Tongue (tissue), 2 donors: ENCODE results near the gene RNF20. TPM values are rescaled to one million over a fixed set of nuclear protein-coding genes. Genes with fewer than 3 reads are reported as not detected.
"Not testable (repeated sequence)": the region's sequence is repeated elsewhere in the genome, so short reads cannot be mapped to it uniquely, and the experiment has no call there.

Source experiments
- DNase-seq: peaks from one replicate; pipeline ENCODE4 v3.0.0-alpha.2; 2015
- total RNA-seq: library from RNA; depleted of rRNA; stranded (reverse); fragments of >200 nt; gene quantifications from one replicate; pipeline ENCODE4 v1.2.3, GENCODE V29; 2014

Gene RNF20, protein sequence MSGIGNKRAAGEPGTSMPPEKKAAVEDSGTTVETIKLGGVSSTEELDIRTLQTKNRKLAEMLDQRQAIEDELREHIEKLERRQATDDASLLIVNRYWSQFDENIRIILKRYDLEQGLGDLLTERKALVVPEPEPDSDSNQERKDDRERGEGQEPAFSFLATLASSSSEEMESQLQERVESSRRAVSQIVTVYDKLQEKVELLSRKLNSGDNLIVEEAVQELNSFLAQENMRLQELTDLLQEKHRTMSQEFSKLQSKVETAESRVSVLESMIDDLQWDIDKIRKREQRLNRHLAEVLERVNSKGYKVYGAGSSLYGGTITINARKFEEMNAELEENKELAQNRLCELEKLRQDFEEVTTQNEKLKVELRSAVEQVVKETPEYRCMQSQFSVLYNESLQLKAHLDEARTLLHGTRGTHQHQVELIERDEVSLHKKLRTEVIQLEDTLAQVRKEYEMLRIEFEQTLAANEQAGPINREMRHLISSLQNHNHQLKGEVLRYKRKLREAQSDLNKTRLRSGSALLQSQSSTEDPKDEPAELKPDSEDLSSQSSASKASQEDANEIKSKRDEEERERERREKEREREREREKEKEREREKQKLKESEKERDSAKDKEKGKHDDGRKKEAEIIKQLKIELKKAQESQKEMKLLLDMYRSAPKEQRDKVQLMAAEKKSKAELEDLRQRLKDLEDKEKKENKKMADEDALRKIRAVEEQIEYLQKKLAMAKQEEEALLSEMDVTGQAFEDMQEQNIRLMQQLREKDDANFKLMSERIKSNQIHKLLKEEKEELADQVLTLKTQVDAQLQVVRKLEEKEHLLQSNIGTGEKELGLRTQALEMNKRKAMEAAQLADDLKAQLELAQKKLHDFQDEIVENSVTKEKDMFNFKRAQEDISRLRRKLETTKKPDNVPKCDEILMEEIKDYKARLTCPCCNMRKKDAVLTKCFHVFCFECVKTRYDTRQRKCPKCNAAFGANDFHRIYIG
- 35.1 TPM for total RNA-seq

DNA sequence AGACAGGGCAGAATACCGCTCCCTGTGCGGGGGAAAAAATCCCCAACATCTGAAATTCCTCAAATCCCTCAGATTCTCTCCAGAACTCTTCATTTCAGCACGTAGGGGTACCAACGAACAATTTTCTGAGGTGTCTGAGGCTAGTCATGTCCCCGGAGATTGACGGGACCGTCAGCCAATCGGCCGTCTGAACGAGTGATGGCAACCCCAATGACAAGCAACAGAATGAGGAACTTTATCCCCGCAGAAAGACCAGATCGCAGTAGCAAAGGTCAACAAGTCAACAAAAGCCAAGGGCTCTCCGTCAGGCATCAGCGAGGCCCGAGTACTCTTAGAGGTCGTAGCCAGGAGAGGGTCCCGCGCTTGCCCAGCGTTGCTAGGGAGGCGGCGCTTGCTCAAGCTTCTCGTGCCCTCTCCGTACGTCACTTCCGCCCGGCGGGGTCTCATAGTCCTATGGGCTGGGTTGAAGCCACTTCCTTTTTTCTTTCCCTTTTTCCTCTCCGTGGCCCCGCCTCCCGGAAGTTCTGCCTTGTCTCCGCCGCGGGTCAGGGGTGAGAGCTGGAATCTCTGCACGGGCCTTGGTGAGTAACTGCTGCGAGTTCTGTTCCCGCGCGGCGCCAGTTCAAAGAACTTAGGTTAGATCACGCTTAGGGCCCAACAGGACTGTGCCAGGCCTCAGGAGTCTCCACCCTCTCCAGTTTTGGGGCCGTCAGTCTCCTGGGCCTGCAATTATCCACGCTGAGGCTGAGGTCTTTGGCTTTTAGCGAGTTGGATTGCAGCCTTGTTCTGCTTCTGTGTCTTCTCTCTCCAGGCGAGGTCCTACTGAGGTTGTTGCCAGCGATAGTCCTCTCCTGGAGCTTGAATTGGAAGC is at the start of gene RNF20:
Gene RNF20, plus strand, starts transcription at position 520 of the 871 bp plus-strand sequence. CDS start 1,571 bp downstream, outside the sequence.
- peak; percentile 100 for DNase-seq

DNA sequence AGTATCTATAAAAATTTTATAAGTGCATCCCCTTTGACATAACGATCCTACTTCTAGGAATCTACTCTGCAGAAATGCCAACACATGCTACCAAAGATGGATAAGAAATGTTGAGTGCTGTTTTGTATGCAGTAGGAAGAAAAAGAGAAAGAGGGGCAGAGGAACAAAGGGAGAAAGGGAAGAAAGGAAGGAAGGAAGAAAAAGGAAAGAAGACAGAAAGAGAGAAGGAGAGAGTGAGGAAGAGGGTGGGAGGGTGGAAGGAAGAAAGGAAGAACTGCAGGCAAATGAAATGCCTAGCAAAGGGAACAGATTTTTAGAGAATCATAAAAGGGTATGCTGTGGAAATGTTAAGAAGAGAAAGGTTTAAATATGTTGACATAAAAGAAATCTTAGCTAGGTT is 49.6 kb upstream of the RNF20 start:
- DNase-seq: no peak

DNA sequence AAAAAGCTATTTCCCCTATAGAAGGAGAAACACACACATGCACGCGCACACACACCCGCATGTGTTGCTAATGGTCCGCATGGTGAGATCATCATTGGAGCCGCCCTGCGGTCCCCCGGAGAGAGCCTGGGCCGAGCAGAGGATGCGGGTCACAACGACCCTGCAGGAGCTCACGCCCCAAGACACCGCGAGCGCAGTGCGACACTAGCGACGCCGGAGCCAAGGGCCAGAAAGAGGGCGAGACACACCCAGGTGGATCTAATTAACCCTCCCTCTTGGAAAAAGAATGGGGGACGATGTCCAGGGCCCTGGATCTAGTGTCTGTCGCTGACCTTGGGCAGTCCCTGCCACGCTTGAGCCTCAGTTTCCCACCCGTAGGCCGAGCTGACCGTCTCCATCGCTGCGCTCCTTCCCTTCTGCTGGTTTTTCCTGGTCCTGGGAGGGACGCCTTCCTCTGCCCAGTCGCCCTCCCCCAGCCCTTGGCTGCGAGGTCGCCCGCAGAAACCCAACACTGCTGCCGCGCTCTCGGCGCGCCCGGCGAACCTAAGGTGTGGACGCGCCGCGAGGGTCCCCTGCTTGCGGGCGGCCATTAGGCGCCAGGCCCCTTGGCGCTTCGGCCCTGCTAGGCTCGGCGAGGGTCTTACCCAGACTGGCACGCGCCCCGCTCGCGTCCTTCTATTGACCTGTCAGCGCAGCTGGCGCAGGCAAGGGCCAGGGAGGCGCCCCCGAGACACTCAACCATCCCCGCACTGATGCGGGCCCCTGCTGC is 47.5 kb upstream of the RNF20 start:
- DNase-seq: peak; percentile 58

DNA sequence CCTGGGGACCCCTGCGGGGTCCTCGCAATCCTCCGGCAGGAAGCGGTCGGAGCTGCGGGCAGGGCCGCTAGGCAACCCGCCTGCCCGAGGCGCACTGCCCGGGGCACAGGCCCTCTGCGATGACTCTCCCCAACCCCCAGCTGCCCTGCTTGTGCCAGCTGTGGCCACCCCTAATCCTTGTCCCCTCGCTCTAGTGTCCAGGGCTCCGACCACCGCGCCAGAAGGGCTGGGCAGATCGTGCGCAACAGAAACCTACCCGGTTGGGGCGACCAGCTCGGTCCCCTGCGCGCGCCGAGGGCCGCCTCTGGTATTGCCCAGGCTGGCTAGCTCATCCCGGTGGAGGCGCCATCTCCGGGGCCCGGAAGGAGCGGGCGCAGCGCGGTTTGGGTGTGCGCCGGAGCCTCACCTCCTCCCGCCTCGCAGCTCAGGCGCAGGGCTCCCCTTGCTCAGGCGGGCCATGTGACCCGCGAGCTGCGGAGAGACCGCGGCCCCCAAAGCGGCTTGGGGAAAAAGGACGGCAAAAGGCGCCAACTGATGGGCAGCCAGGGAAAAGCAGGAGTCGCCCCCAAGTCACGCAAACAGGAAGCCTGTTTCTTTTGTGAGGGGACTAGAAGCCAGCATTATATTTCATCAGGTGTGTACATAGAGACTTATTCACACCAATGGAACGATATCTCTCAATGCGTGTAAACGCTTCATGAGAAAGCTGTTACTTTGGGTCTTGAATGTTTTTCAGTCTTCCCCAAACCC is 46.8 kb upstream of the RNF20 start:
- peak; percentile 82 for DNase-seq

DNA sequence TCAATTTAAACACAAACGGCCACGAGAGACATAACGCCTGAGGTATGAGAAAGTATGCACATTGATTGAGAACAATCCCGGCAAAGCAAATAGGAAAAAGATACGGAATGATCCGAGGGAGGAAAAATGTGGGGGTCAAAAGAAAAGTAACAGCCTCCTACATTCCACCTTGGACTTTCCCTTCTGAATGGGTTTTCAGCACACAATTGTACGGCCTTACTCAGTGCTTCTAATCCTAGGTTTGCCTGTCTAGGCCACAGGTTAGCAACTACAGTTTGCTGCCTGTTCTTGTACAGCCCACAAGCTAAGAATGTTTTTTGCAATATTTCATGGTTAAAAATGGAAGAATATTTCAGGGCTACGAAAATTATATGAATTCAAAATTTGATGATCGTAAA is 46.2 kb upstream of the RNF20 start:
- no peak for DNase-seq

DNA sequence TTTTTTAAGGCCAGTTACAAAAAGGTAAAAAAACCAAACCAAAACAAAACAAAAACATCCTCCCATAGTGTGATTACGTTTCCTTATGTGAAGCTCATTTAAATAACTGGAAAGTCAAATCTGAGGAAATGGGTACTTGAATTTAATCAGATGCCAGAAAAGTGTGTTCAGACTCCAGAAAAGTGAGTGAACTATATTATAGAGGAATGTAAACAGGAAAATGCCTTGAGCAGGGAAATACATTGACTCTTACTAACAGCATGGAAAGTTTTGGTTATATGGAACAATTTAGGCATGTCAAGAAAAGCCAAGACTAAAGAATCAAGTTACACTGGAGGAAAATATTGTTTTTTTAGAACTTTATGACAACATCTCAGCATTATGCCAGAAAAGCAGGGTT is 37.8 kb upstream of the RNF20 start:
- DNase-seq: peak; percentile 30

DNA sequence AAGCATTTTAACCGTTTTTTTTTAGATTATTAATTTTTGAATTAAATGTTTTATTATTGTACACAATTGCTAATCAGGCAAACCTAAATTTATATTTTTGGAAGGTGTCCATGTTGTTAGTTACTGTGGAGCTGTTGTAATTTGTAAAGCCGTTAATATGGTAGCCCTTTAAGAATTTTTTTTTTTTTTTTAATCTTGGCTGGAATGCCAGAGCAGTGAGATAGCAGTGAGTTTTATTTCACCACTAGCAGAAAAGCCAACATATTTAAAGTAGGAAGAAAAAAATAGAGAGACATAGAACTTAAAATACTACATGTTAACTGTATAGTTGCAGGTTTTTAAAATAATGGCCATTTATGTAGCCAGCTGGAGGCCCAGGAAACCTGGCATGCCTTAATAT is 35.3 kb upstream of the RNF20 start:
- DNase-seq: no peak

DNA sequence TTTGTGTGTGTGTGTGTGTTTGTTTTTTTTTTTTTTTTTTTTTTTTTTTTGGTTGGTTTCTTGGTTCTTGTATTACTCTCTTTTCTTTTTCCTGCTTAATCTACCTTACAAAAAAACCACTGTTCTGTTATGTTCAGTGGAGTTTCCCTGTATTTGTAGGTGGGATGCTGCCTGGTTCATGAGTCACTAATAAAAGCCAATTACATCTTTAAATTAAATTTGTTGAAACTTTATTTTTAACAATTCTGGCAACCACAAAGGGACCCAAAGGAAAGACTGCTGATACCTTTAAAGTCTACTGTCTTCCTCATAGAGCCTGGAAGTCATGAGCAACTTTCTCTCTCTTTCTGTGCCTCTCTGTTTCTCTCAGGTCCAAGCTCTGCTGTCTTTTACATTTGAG is 29.5 kb upstream of the RNF20 start:
- no peak for DNase-seq

DNA sequence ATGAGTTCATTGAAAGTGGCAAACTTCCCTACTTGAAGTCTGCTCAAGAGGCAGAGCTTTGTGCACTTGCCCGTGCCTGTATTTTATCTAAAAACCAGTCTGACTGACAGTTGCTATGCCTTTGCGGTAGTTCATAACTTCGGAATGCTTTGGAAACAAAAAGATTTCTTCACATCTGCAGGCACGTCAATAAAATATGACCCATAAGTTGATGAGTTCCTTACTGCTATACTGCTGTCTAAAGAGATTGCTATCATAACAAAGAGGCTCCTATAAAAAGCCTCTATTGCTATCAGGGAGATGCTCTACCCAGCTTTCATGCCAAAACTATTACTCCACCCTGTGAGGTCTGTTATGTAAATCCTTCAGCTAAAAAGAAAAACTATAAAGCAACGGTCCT is 25.4 kb upstream of the RNF20 start:
- DNase-seq: no peak

DNA sequence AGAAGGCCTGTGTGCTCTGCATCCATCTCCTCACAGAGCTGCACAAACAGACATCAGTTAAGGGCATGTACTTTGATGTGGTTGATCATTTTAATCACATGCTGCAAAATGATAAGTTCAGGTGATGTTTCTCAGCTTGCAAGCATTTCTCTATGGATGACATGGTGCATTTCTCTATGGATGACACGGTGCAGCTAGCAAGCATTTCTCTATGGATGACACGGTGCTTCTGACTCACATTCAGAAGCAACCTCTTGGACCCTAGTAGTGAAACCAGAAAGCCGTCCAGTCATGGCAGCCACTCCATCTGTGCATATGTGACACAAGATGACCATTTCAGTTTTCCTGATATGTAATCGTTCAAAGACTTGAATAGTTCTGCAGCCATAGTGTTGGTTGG is 24.1 kb upstream of the RNF20 start:
- no peak for DNase-seq

DNA sequence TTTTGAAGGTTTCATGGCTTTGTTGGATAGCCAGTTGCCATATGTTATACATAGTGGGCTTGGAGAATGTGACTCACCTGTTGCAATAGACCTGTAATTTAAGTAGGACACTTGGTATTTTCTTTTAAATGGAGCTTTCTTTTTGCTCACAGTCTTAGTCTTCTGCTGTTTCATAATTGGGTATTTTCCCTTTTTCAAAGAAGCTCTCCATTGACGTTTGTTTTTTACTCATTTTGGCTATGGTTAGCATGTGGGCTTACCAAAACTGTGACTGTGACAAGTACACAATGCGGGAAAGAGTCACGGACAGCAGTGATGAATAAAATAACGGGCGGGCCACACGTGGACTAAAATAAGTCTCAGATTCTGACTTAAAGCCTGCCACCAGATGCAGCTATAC is 23.2 kb upstream of the RNF20 start:
- no peak for DNase-seq

DNA sequence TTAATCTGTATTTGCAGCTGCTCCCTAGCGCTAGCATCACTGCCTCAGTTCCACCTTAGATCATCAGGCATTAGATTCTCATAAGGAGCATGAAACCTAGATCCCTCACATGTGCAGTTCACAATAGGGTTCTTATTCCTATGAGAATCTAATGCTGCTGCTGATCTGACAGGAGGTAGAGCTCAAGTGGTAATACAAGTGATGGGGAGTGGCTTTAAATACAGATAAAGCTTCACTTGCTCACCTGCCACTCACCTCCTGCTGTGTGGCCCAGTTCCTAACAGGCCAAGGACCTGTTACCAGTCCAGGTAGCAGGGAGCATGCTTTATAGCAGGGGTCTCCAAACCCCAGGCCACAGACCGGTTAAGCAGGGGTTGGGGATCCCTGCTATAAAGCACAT is 22.6 kb upstream of the RNF20 start:
- DNase-seq: no peak

DNA sequence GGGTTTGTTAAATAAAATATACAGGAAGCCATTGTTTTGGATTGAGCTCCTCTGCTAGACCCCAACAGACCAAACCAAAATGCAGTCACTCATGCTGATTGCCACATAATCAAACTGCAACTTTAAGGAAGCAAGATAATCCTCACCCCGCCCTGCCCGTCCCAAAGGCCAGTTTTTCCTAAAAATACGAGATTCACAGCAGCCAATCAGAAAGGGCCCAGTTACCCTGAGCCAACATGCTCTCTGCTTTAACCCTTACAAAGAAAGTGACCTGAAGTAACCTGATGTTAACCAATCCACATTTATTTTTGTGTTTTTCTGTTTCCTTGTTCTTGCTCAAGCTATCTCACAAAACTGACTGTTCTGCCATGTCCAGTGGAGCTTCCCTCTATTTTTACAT is 21.5 kb upstream of the RNF20 start:
- no peak for DNase-seq

DNA sequence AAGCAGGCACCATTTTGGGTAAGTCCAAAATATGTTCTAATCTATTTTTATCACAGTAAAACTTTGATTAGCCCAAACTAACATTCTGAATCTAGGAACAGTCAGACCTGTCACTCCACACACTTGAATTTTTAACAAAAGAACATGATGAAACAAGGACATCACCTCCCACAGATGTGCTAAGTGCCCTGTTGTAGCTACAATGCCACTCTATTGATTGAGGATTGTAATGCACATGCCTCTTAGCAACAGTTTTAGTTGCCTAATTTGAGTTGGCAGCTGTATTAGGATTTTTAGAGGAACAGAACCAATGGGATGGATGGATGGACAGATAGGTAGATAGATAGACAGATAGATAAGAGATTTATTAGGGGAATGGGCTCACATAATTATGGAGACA is 20.3 kb upstream of the RNF20 start:
- DNase-seq: no peak

DNA sequence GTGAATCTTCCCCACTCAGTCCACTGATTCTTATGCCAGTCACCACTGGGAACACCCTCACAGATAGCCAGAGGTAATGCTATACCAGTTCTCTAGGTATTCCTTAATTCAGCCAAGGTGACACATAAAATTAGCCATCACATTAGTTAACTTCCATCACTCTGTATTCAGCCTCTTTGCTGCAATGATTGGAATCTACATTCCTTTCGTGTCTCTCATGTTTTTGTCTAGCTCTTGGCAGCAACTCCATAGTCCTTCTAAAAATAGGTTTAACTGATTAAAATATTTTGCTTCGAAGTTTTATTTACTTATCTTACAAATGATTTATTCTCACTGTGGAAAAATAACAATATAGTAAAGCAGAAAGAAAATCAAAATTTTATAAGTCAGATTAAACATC is 19.6 kb upstream of the RNF20 start:
- no peak for DNase-seq

DNA sequence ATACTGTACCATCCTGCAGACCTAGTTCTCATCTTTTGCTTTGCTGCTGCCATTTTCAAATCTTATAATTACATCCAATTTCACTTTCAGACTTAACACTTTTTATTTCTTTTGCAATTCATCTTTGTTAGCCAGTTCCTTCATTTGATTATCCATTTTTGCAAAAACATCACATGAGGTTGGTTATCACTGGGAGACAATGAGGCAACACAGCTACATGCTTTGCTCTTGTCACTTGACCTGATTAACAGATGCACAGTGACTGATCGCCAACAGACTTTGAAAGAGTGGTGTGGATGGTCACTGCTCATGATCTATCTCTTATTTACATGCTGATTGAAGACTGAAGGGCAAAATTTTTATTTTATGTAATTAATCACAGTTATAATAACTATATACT is 17.0 kb upstream of the RNF20 start:
- DNase-seq: no peak

DNA sequence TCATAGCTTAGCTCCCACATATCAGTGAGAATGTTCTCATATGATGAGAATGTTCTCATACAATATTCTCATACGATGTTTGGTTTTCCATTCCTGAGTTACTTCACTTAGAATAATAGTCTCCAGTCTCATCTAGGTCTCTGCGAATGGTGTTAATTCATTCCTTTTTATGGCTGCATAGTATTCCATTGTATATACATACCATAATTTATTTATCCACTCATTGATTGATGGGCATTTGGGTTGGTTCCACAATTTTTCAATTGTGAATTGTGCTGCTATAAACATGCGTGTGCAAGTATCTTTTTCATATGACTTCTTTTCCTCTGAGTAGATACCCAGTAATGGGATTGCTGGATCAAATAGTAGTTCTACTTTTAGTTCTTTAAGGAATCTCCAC is 15.2 kb upstream of the RNF20 start:
- DNase-seq: not testable (repeated sequence)

DNA sequence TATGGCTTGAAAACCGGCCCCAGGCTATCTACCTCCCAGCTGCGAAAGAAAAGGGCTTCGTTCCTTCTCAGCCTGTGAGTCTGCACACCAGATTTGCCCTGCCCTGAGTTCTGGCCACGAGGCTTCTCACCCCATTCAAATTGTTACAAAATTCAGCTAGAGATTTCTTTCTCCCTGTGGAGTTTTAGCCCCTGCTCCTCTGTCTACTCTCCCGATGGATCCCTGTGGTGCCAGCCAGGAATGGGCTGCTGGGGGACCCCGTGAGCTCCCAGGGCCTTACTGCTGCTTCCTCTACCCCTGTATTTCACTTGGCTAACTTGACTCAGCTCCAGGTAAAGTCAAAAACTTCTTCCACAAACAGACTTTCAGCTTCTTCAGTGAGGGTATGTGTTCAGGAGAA is 9.3 kb upstream of the RNF20 start:
- DNase-seq: no peak

DNA sequence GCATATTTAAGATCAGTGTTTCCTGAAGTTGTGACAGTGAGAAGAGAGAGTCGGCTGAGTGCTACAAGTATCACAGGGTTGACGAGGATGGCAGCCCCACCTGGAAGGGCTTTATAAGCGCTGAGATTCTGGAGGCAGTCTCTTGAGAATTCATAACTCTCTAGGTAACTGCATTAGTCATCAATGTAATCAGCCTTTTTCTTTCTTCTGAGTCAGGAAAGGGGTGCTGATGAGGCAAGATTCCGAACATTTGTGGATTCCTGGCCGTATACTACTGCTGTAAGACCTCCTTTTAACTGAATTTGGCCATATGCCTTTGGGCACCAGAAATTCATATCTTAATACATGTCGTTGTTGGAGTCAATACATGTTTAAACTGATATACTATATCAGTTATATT is 6.6 kb upstream of the RNF20 start:
- DNase-seq: no peak

DNA sequence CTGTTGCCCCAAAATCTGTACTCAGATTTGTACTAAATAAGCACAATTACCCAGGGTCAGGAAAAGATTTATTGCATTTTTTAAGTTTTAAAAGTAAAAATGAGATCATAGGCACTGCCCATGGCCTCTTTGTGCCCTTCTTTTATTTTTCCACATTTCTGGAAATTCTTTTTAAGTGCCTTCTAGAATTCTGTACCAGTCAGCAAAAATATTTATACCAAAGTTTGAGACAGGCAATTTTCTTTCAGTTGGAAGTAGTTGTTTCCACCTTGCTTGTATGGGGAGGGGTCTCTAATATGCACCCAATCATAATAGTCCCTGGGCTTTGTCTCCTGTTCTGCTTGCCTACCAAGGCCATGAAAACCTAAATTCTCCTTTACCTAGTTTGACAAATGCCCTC is 5.6 kb upstream of the RNF20 start:
- no peak for DNase-seq
